Cardiac muscle cell (in vitro differentiated cells and primary cell): ENCODE measurements around the gene NUMB. TPM values are rescaled to one million over a fixed set of nuclear protein-coding genes. Genes with fewer than 3 reads are reported as not detected.

Experiments
- DNase-seq, 2 donors: peaks; one replicate each; pipeline versions ENCODE4 v3.0.0 to v3.0.0-alpha.2; 2010 to 2017; ENCODE audit warnings: low read depth in 1 of 2, low spot score in 1 of 2
- H3K27ac ChIP-seq: fragments of 200-600 bp; sonication (generic); 2 replicates; pipeline ENCODE4 v1.5.1; 2016
- H3K27me3 ChIP-seq: fragments of 200-600 bp; sonication (generic); 2 replicates; pipeline ENCODE4 v1.6.0; 2016; ENCODE audit warnings: control low read depth
- H3K36me3 ChIP-seq: fragments of 200-600 bp; sonication (generic); 2 replicates; pipeline ENCODE4 v1.5.1; 2016; ENCODE audit warnings: control low read depth
- H3K4me1 ChIP-seq: fragments of 200-600 bp; sonication (generic); 2 replicates; pipeline ENCODE4 v1.8.1; 2017; ENCODE audit warnings: low read depth, mild to moderate bottlenecking, mixed run types
- H3K4me3 ChIP-seq: fragments of 200-600 bp; sonication (generic); 2 replicates; pipeline ENCODE4 v1.5.1; 2016; ENCODE audit warnings: mild to moderate bottlenecking
- H3K9me3 ChIP-seq: fragments of 200-600 bp; sonication (generic); 2 replicates; pipeline ENCODE4 v1.5.1; 2017; ENCODE audit warnings: low read depth, mild to moderate bottlenecking, control low read depth
- CTCF ChIP-seq: IDR thresholded peaks from 2 replicates; pipeline ENCODE4 v1.5.1; 2012; ENCODE audit warnings: low read depth, mild to moderate bottlenecking, low read length
- polyA plus RNA-seq: library from polyadenylated mRNA; unstranded; fragments of >200 nt; fragmentation: Nextera tagmentation; extraction: Ambion mirVana; gene quantifications from 2 replicates; pipeline ENCODE4 v1.2.1, GENCODE V29; 2016
- total RNA-seq: library from RNA; depleted of rRNA; stranded (reverse); fragments of >200 nt; gene quantifications from 2 replicates; pipeline ENCODE4 v1.2.3, GENCODE V29; 2016

Gene NUMB
- total and polyA plus RNA-seq, 2 experiments from 2014 or later = 35.6 to 68.5 TPM

DNA sequence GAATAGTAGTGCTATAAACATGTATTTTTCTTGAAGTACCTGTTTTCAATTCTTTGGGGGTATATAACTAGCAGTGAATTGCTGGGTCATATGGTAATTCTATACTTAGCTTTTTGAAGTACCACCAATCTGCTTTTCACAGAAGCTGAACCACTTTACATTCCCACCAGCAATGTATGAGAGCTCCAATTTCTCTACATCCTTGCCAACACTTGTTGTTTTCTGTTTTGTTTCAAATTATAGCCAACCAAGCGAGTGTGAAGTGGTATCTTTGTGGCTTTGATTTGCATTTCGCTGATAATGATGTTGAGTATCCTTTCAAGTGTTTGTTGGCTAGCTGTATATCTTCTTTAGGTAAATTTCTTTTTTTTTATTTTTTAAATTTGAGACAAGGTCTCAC lies 125.3 kb downstream of the NUMB start:
- Histone ChIP-seq H3K27ac (no peak overlapping the region), H3K36me3 (no peaks in the 10 kb centered on the region), H3K9me3 (no peaks in the 10 kb centered on the region), H3K4me1 (no peaks in the 10 kb centered on the region), H3K27me3 (no peaks in the 10 kb centered on the region), H3K4me3 (no peak overlapping the region)
- TF ChIP-seq CTCF = no peak
- DNase-seq = no peak

DNA sequence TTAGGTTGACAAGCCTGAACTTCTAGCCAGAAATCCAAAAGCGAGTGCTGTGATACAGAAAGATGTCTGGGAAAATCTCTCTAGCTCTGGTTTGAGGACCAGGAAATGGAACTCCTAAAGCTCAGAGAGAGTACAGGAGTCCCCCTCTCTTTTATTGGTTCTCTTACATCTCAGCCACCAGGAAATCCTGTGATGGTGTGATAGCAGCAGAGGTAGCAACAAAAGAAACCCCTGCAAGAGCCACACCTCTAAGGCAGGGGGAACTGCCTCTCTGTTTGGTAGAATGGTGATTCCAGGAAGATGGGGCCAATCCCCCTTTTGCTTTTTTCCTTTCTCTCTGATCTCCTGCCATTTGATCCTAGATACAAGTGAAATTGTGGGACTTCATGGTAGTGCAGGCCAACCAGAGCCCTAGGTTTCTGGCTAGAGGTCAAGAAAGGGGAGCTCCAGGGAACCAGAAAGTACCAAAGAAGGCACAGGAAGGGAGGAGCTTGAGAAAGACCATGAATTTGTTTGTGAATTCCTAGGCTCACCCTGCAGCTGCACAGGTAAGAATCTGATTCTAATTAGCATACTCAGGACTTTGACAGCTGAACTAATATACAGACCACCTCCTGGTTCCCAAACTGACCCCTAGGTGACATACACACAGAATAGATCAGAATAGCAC lies 132.6 kb downstream of the NUMB start:
- Histone ChIP-seq H3K4me3 (no peak overlapping the region), H3K27me3 (no peaks in the 10 kb centered on the region), H3K27ac (peak overlapping the region; percentile 91), H3K4me1 (peaks cover 50% of the 10 kb centered on the region), H3K36me3 (no peaks in the 10 kb centered on the region), H3K9me3 (no peaks in the 10 kb centered on the region)
- TF ChIP-seq CTCF = no peak
- no peak for DNase-seq

DNA sequence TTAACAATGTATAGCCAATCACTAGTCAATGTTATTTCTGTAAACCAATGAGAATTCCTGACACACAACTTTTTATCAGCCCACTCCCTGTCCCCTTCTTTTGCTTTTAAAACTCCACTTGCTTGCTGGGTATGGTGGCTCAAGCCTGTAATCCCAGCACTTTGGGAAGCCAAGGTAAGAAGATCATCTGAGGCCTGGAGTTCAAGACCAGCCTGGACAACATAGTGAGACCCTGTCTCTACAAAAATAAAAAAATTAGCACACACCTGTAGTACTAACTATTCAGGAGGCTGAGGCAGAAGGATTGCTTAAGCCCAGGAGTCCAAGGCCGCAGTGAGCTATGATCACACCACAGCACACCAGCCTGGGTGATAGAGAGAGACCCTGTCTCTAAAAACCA lies 133.3 kb downstream of the NUMB start:
- H3K4me3 ChIP-seq = no peak overlapping the region
- peak overlapping the region; percentile 91 for H3K27ac ChIP-seq
- H3K36me3 ChIP-seq = no peaks in the 10 kb centered on the region
- DNase-seq = no peak
- TF ChIP-seq CTCF = no peak
- H3K4me1 ChIP-seq = peaks cover 50% of the 10 kb centered on the region
- no peaks in the 10 kb centered on the region for H3K9me3 ChIP-seq
- H3K27me3 ChIP-seq = no peaks in the 10 kb centered on the region

GRCh38 chr14:73324533-73324932 lies 133.8 kb downstream of the NUMB start:
- no peak for TF ChIP-seq CTCF
- no peak for DNase-seq
- Histone ChIP-seq H3K4me3 (no peak overlapping the region), H3K9me3 (no peaks in the 10 kb centered on the region), H3K4me1 (peaks cover 50% of the 10 kb centered on the region), H3K27me3 (no peaks in the 10 kb centered on the region), H3K36me3 (no peaks in the 10 kb centered on the region), H3K27ac (peak overlapping the region; percentile 91)

- TF ChIP-seq CTCF = no peak
- Histone ChIP-seq H3K27ac (peak overlapping the region; percentile 91), H3K9me3 (no peaks in the 10 kb centered on the region), H3K4me3 (no peak overlapping the region), H3K4me1 (peaks cover 50% of the 10 kb centered on the region), H3K27me3 (no peaks in the 10 kb centered on the region), H3K36me3 (no peaks in the 10 kb centered on the region)
- peak in 1 of 2 donors; percentile 55 for DNase-seq
These were observed 134.4 kb downstream of the NUMB start for GRCh38 chr14:73323896-73324399.
